Stimulated activated CD4-positive, alpha-beta T cell treated with anti-CD3 and anti-CD28 coated beads, Interleukin-4, amount 100 ng/mL, for 24 hours (primary cell): ENCODE measurements around the gene PGF.
"Not testable (repeated sequence)": the region's sequence is repeated elsewhere in the genome, so short reads cannot be mapped to it uniquely, and the experiment has no call there.

ENCODE experiments used
- DNase-seq: peaks from one replicate; pipeline ENCODE4 v3.0.0-alpha.2; 2020

Gene PGF

DNA sequence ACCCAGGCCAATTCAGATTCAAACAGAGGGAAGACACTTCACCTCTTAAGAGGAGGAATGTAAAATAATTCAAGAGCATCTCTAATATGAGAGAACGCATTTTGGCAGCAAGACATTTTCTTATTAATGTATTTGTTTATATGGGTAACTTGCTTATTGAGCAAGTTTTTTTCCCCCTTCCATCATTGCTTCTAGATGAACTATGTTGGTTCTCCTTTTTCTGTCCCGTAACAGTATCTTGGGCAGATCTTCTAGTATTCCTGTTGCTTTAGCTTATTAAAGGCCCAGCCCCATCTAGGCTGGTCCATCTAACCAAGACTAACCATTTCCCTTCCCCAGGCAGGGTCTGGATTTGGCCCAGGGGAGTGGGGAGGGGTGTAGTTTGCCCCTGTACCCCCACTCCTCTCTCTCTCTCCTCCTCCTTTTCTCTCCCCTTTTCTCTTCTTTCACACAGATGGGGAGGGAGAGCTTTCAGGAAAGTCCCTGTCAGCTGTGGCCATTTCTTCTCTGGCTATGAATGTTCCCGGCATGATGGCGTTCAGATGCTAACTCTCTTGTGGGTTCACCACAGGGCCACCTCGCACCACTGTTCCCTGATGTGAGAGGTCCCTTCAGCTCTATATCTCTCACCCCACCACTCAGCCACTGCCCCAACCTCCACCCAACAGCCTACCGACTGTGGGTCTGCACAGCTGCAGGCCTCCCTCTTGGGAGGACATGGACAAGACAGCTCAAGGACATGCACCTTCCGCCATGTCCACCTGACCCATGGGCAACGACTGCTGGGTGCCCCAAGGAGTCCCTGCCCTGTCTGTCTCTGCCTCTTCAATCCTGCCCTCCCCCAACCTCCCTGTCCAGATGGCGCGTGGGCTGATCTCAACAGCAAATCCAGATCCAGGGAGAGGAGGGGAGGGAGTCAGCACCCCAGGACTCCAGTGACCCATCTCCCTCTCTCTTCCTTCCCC, 16.6 kb downstream of the PGF start:
- no peak for DNase-seq

DNA sequence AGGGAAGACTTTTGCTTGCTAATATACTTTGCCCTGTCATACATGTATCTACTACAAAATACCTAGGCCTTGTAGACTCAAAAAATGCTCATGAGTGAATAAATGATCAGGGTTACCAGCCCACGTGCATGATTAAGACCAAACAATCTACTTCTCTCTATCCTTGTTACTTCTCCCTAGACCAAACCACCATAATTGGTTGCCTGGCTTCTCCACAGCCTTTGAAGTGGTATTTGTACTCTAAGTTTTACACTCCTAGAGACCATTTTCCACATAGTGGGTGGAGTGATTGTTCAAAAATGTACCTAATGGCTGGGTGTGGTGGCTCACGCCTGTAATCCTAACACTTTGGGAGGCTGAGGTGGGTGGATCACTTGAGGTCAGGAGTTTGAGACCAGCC, 18.2 kb downstream of the PGF start:
- no peak for DNase-seq

DNA sequence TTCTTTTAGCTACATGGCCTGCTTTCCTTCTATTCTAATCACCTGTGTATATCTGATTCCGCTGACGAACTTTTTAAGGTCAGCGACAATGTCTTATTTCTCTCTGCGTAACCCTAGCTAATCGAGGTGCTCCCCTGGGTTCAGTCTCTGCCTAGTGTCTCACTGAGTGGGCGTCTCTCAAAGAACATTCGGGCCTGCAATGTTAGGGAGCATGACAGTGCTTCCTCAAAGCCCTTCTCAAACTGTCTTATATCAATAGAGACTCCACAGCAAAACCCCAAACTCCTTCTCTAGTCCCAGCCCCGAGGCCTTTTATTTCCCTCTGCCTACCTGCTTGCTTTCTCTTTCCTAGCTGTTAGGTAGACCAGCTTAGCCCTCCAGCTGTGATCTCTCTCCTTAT, 18.7 kb downstream of the PGF start:
- no peak for DNase-seq

DNA sequence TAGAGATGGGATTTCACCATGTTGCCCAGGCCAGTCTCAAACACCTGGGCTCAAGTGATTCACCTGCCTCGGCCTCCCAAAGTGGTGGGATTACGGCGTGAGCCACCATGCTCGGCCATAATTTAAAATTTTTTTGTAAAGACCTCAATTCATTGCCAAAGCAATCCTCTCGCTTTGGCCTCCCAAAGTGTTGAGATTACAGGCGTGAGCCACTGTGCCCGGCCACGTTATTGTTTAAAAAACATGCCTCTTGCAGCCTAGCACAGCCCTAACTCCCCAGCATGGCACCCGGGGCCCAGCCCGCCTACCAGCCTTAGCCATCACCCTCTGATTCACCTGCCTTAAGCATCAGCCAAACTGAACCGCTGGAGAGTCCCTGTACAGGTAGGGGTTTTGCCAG, 19.2 kb downstream of the PGF start:
- DNase-seq = no peak

DNA sequence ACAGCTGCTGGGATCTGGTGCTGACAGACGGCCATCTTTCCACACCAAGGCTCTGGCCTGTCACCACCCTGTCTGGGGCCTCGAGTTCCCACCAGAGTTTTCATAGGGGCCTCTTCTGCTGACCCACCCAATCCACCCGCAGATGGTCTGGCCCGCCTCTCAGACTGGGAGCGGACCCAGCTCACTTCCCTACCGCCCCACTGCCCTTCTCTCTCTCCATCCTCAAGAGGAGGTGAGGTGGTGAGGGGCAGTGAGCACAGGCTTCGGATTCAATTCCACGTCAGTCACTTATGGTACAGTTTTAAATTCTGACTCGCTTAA, 20.1 kb downstream of the PGF start:
- no peak for DNase-seq

DNA sequence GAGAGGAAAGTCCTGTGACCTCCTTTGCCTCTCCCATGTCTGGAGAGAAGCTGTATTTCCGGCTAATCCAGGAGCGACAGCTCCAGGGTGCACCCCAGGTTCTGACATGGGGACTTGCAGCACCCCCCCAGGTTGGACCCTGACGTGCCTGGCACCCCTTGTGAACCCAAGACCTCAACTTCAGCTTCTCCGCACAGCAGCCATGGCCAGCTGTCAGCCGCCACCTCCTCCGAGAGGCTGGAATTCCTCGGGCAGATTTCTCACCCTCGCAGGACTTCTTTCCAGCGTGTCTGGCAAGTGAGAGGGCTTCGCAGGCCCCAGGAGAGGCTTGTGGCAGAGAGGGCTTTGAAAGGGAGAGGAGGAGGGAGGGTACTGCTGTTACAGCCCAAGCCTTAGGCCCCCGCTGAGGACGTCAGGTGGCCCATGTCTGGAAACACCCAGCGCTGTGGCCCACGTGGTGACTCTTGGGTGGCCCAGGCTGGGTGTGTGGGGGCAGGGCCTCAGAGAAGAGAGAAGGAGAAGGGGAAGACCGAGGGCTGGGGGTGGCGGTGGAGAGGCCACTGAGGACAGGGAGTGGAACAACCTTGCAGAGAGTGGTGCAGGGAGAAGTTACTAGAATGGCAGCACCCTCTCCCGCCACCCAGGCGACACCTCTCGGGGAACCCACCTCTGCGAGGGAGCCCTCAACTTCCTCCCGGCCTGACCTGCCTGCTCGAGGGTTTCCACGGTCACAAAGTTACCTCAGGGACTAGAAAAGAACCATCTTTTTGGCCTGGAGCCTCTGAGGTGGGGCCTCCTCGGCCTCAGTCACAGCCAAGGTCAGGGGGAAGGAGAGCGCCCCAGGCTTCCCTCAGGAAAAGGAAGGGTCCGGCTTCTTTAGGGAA, 20.7 kb downstream of the PGF start:
- no peak for DNase-seq

DNA sequence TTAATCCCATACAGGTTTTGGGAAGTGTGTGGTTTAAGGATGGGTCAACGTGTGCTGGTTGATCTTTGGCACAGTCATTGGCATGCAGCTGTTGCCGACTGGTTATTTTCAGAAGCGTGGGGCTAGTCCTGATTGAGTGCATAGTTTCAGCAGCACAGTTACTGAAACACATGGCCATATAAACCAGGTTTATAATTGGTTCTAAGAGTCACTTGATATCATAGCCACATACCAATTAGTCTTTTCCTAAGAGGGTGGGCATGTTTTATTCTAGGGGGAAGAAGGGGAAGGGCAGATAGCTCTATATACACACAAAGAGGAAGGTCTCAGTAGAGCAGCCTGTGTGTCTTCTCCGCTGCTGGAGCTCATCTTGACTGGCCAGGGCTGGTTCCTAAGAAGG, 21.4 kb downstream of the PGF start:
- DNase-seq = no peak

DNA sequence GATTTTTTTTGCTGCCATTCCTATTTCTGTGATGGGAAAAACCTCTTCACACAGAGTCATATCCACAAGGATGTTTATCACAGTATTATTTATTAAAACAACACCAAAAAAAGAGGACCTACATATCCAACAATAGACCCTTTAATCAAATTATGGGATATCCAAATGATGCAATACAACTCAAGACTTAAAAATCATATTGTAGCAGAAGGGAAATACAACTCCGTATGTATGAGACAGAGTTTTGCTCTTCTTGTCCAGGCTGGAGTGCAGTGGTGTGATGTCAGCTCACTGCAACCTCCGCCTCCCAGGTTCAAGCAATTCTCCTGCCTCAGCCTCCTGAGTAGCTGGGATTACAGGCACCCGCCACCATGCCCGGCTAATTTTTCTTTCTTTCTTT, 22.5 kb downstream of the PGF start:
- not testable (repeated sequence) for DNase-seq

DNA sequence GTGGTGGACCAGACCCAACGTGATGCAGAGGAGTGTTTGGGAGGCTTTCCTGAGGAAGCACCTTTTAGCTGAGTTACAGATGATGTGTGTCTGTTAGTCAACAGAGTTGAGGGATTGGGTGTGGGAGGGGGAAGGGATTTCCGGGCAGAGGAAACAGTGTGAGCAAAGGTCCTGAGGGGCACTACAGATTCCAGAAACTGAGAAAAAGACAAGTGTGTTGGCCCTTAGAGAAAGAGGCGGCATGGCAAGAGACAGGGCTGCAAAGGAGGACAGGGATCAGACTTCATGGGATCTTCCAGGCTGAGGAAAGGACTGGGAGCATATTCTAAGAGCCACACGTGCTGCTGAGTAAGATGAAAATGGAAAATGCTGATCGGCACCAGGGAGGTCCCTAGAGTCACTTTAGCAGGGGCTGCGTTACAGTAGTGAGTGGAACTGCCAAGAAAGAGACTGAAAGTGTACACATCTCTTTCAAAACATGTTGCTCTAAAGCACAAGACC, 22.9 kb downstream of the PGF start:
- DNase-seq = no peak

DNA sequence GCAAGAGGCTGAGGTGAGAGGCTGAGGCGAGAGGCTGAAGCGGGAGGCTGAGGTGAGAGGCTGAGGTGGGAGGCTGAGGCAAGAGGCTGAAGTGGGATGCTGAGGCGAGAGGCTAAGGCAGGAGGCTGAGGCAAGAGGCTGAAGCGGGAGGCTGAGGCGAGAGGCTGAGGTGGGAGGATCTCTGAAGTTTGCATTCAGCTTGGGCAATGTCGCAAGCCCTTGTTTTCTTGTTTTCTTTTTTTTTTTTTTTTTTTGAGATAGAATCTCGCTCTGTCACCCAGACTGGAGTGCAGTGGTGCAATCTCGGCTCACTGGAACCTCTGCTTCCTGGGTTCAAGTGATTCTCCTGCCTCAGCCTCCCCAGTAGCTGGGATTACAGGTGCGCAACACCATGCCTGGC, 23.7 kb downstream of the PGF start:
- not testable (repeated sequence) for DNase-seq

DNA sequence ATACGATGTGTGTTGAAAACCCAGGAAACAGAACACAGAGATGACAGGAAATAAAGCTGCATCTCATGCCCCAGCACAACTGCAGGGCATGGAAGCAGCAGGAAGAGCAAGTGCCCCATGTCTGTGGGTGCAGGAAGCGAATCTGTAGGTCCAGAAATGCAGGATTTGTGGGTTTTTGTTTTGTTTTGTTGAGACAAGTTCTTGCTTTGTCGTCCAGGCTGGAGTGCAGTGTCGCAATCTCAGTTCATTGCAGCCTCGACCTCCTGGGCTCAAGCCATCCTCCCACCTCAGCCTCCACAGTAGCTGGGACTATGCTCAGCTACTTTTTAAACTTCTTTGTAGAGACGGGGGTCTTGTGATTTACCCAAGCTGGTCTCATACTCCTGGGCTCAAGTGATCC, 26.2 kb downstream of the PGF start:
- DNase-seq = no peak

DNA sequence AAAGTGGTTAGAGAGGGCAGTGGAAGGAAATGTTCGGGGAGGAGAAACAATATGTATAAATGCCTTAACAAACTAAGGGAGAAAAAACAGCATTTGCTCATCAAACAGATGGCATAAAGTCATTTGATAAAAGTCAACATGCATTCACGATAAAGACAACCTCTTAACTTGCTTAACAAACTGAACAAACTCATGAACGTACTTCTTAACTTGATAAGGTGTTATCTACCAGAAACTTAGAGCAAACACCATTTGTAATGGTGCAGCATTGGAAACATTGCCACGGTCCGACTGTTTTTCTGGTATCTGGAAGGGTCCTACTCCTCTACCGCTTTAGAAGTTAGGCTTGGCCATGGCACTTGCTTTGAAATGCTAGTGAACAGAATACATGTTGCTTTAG, 28.2 kb downstream of the PGF start:
- no peak for DNase-seq

DNA sequence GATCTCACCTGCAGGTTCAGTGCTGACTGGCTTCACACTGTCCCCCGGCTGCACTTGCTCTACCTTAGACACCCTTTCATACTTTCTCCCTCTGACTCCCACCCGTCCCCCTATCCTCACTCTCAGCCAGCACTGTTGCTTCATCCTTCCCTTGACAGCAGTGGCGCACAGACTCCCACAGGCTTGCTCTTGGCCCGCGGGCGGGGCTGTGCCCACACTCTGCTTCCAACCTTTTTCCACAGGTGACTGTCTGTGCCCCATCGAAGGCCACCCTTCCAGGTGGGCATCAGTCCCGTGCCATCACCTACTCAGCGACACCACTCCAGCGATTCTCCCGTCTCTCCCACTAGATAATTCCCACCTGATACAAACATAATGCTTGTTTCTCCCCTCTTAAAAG, 31.3 kb downstream of the PGF start:
- DNase-seq = no peak

DNA sequence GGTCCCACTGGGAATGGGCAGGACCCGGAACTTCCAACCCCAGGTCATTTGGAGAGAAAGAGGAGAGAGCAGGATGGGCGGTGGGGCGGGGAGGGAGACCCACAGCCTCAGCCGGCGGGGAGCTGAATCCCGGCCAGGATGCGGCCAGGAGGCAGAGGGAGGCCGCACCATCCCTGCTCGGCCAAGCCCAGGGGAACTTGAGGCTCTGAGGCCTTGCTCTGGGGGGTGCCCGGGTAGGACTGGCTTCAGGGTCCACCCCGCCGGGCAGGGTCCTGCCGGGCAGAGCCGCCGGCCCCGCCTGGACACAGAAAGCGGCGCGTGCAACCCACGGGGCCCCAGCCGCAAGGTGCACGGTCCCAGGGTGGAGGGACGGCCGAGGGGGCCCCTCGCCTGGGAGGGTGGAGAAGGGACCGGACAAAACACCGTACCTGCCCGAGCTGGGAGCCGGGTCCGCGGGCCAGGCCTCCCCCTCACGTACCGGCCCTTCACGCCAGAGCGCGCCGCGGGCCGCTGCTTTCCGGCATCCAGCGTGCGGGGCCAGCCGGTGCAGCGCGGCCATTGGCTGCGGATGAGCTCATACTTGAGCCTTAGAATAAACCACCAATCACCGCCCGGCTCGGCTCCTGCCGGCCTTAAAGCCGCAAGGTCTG, 32.5 kb downstream of the PGF start, which contains the start of gene RPS6KL1:
Gene RPS6KL1, minus strand, starts transcription at position 509 of the 650 bp plus-strand sequence. CDS start 1,719 bp downstream, outside the sequence.
- peak; percentile 77 for DNase-seq

DNA sequence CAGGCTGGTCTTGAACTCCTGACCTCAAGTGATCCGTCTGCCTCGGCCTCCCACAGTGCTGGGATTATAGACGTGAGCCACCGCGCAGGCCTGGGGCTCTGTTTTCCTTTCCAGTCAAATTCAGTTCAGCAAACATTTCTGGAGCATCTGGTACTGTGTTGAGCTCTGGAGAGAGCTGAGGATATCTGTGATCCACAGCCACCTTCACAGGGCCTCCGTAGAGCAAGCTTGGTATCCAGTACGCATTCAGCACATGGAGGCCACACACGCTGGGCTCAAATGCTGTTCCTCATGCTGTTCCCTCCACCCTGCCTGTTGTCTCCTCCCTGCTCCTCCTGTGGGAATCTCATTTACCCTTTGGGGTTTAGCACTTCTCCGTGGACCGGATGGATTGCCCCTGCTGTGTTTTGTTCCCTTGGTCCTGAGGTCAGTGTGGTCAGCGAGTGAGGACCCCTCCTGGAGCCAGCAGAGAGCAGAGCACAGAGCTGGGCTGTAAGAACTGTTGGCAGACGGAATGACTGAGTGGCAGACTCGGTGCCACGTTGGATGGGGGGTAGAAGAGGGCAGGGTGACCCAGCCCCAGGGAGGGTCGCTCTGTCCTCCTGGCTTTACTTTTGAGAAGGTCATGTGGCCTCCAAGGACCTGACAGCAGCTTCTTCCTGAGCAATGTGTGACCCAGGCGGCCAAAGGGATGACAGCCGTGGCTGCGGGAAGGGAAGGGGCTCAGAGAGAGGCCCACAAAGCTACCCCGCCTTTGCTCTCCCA, 33.2 kb downstream of the PGF start:
- no peak for DNase-seq

DNA sequence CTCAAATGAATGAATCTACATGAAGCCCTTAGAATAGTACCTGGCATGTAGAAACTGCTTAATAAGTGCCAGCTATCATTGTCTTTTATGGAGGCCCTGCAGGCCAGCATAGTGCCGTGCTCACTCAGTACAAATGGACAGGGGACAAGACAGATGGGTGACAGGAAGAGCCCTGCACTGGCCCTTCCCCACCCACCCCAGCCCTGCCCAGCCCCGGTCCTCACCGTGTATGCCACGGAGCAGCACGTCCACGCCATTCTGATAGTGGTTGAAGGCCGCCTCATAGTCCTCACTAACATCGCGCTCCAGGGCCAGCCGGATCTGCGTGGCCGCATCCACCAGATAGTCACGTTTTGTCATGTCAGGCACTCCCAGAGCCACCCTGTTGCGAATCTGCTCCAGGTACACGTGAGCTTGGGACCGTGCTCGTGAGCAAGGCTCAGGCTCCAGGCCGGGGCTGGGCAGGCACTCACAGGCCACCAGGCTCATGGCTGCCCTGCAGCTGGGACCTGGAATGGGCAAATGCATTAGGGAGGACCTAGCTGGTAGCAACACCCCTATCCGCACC, 34.3 kb downstream of the PGF start:
- DNase-seq = no peak

DNA sequence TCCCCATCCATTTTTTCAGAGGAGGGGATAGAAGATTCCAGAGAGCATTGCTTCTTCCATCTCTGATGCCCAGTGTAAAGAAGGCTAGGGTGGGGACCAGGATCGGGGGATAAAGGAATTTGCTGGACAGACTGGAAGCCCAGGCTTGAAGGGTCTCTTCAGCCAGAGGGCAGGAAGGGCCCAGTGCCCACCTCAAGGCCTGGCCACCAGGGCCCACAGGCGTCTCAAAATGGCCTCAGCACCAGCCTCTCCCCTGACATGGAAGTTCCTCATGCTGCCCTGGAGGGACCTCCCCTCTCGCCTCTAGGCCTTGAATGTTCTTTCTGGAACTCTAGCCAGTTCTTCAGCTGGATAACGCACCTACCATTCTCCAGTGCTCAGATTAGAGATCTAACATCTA, 35.1 kb downstream of the PGF start:
- DNase-seq = no peak

DNA sequence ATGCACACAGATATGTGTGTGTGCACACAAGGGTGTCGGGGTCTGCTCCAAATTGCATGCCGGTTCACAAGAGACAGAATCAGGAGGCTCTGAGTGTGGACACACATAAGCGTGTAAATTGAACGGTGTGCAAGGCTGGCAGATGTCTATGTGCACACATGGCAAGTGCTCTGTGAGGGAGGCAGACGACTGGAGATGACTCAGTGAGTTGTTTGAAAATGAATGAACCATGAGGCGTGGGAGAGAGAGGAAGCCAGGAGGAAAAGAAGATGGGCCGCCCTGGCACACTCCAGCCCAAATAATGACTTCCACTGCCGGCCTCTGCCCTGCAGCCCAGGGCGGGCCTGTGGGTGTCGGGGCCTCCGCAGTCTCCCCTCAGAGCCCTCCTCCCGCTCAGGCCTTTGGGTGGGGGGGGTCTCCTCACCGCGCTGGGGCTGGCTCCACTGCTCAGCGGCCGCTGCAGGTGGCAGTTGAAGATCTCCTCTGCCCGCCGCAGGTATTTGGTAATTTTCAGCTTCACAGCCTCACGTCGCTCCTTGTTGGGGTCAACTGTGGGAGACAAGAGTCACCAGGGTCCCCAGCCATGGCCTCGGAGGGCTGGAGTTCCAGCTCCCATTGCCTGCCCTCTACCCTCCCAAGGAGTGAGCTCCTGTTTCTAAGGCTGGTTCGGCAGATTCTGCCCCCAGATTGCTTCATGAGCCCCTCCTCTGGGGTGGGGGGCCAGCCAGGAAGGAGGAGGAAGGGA, 35.8 kb downstream of the PGF start:
- no peak for DNase-seq

DNA sequence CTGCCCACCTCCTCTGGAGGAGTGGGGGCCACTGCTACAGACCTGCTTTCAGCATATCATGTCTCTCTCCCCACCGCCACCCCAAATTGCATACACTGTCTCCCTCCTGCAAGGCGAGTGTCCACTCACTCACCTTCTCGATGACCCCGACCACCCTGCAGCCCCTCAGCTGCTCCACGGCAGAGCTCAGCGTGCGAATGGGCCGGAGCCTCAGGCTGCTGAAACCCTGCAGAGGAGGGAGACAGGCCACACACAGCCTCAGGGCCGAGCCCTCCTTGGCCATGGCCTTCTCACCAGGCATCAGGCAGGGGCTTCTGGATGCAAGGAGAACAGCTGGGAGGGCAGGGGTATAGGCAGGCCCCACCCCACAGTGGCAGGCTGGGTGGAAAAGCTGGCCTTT, 37.0 kb downstream of the PGF start:
- DNase-seq = no peak

DNA sequence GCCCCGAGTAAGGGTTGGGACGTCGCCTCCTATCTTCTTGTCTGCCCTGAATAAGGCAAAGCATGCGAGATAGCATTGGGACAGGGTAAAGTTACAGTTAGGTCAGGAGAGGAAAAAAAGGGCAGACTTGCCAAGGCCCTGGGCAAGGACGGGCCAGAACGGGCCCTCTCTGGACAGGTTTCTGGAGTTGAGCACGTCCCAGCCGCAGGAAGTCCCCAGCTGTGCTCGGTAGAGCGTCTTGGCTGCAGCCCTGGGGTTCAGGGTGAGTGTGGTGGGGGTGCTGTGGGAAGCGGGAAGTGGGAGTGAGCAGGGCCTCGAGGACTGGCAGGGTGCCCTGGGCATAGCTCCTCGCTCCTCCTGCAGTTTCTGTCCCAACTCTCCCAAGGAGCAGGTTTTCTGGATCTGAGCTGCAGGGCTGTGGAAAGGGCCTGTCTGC, 37.7 kb downstream of the PGF start:
- DNase-seq = no peak

DNA sequence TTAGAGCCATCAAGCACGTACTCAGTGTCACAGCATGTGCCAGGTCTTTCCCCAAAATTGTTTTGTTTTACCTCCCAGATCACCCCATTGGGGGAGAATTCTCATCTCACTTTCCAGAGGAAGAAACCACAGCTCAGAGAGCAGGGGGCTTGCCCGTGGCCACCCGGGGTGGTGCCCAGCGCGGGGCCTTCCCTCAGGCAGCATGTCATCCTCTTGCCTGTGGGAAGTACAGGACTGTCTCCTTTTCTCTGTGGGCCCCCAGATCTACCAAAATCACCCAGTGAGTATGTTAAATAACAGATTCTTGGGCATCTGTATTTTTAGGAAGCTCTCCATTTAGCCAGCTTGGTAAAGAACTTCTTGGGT, 38.2 kb downstream of the PGF start:
- DNase-seq = no peak
